Measurements from ENCODE around the gene KLHL18. TPM values are rescaled to one million over a fixed set of nuclear protein-coding genes. Genes with fewer than 3 reads are reported as not detected.

The KLHL18 gene
- total RNA-seq, 6 experiments from 2014 or later = 4.3 to 11.4 (median 8.1) TPM

GRCh38 chr3:47265725-47266428 lies 16.9 kb upstream of the KLHL18 start:
- Histone ChIP-seq H3K4me1 (no peaks in the 10 kb centered on the region), H3K36me3 (no peaks in the 10 kb centered on the region), H3K27ac (no peak overlapping the region), H3K27me3 (no peaks in the 10 kb centered on the region), H3K4me3 (no peak overlapping the region), H3K9me3 (no peaks in the 10 kb centered on the region)
- TF ChIP-seq POLR2A (IDR thresholded peaks at IDR 0.05) (no peak), CTCF (IDR thresholded peaks at IDR 0.05) (no peak)
- ATAC-seq = no peak
- intact Hi-C loops (cut with DNase I) = no loop called here
- WGBS (ENCODE audit: insufficient coverage, low coverage, low lambda C conversion rate, missing lambda C conversion rate) = 91% methylated on average over 5 of the region's 10 CpGs
- DNase-seq = no peak

DNA sequence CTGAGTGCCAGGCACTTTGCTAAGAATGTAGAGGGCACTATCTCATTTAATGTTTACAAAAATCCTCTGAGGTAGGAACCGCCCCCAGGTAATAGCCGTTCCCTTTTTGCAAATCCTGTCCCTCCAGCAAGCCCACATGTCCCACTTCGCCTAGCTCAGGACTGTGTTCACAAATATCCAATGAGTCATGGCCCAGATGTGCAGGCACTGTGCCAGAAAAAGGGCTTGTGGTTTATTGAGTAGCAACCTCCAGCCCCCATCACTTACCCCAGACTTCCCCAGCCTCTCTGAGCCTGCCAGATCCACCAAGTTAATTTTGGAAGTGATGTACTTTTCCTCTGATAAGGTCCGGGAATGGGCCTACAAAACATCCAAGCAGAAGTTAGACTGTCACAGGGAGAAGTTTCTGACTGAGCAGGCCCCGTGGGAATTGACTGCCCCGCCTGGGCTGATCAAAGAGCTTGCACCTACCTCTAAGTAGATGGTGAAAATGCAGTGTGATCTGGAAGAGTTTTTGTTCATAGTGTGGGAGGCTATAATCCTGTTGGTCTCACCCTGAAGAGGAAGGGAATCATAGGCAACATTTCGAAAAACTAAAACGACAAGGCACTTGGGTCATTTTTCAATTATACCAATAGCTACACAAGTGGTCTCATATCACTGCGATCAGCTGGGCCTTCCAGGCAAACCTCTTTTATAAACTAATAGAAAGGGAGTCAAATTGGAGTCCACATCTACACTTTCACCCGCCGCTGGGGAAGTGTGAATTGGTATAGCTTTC lies 15.8 kb upstream of the KLHL18 start:
- ATAC-seq (peak in 3 of 4 donors; percentile 13 to 62 (median 48)), DNase-seq (peak in 2 of 3 donors; percentile 33 to 56)
- no peak for TF ChIP-seq POLR2A (IDR thresholded peaks at IDR 0.05)
- no peak for TF ChIP-seq CTCF (IDR thresholded peaks at IDR 0.05)
- Histone ChIP-seq H3K27ac (no peak overlapping the region), H3K36me3 (no peaks in the 10 kb centered on the region), H3K9me3 (no peaks in the 10 kb centered on the region), H3K4me1 (no peaks in the 10 kb centered on the region), H3K27me3 (no peaks in the 10 kb centered on the region), H3K4me3 (no peak overlapping the region)
- 69% methylated on average over 9 of the region's 11 CpGs for WGBS (ENCODE audit: insufficient coverage, low coverage, low lambda C conversion rate, missing lambda C conversion rate)
- intact Hi-C loops (cut with DNase I) = no loop called here

DNA sequence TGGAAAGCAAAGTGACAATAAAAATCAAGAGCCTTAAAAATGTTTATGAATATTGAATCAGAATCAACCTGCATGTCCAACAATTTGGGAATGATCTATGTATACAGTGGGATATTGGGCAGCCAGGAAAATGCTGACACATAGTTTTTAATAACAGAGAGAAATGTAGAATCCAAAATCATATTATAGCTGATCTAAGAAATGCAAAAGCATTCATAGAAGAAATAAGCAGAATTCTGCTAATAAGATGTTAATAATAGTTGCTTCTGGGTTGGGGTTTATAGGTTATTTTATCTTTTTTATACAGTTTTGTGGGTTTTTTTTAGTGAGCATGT lies 15.3 kb upstream of the KLHL18 start:
- Histone ChIP-seq H3K36me3 (no peaks in the 10 kb centered on the region), H3K4me3 (no peak overlapping the region), H3K27ac (no peak overlapping the region), H3K9me3 (no peaks in the 10 kb centered on the region), H3K4me1 (no peaks in the 10 kb centered on the region), H3K27me3 (no peaks in the 10 kb centered on the region)
- intact Hi-C loops (cut with DNase I) = no loop called here
- DNase-seq = no peak
- TF ChIP-seq CTCF (IDR thresholded peaks at IDR 0.05) (no peak), POLR2A (IDR thresholded peaks at IDR 0.05) (no peak)
- ATAC-seq = no peak

- Histone ChIP-seq H3K9me3 (no peaks in the 10 kb centered on the region), H3K4me3 (no peak overlapping the region), H3K36me3 (no peaks in the 10 kb centered on the region), H3K27ac (no peak overlapping the region), H3K27me3 (no peaks in the 10 kb centered on the region), H3K4me1 (no peaks in the 10 kb centered on the region)
- ATAC-seq (no peak), DNase-seq (no peak)
- intact Hi-C loops (cut with DNase I) = no loop called here
- TF ChIP-seq CTCF (IDR thresholded peaks at IDR 0.05) = no peak
- no peak for TF ChIP-seq POLR2A (IDR thresholded peaks at IDR 0.05)
- 78% methylated on average over 4 of the region's 4 CpGs for WGBS (ENCODE audit: insufficient coverage, low coverage, low lambda C conversion rate, missing lambda C conversion rate)
Measured at GRCh38 chr3:47270526-47270925, 12.2 kb upstream of the KLHL18 start.
